UCSD-AML1 (cell line): ENCODE results near the gene AK2.
A peak's percentile ranks its signal among the peaks of the same experiment; 100 is the strongest.
"Not testable (repeated sequence)": the region's sequence is repeated elsewhere in the genome, so short reads cannot be mapped to it uniquely, and the experiment has no call there.

ENCODE experiments used
- DNase-seq: peaks from one replicate; lab custom pipeline; 2025; ENCODE audit not compliant: unreplicated experiment; lab: John Stamatoyannopoulos, UW

The AK2 gene

DNA sequence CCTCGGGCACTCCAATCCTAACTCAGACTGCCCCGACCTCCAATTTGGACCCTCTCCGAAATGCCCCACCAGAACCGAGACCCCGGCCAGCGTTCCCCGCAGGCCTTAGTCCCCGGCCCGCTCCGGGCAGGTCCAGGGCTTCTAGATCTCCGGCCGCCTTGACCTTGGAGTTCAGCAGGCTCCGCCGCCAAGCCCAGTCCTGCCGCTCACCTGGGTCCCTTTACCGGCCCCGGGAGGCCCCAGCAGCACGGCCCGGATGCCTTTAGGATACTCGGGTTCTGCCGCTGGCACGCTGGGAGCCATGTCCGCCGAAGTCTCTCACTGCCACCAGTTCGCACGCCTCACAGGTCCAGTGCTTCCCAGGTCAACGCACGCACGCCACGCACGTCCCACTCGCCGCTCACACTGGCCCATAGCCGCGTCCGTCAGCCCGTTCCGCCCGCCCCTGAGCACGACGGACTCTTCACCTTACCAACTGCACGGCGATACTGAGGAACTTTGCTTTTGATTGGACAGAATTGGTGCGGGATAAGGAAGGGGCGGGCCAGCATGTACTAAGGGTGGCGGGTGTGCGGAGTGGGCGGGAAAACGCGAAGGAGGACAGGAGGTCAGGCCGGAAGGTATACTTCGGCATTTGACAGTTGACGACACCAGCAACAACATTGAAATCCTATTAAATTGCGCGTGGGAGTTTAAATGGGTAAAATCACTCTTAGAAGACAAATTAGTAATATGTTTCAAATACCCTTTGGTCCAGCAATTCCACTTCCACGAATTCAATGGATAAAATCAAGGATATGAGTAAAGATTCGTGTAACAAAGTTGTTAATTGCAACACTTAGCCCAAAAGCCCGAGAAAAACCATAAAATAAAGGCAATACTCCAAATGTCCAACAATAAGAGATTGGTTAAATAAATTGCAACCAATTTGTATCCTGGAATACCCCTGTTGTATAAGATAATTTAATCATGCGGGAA is at the start of gene AK2:
Gene AK2 (minus strand): TSS at position 358 of the 978 bp plus-strand sequence. CDS start 55 bp downstream, at position 303.
- DNase-seq = peak; percentile 97

DNA sequence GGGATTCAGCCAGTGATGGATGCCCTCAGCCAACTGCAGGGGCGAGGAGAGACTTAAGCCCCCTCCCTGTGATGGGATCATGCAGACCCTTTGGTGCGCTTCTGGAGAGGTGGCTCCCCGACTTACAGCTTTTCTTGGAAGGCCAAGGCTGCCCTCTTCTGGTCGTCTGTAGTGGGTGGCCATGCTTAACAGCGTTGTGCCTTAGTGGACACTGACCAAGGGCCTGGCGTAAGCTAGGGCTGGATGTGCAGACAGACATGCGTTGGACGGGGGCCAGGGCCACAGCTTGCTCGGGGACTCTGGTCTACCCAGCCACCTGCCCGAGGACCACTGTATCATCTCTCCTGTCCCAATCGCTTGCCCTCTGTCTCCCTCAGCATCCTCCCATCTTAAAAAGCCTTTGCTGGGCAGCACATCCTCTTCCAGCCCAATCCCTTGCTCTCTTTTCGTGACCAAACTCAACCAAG is 49.7 kb upstream of the AK2 start:
- DNase-seq = peak; percentile 60

DNA sequence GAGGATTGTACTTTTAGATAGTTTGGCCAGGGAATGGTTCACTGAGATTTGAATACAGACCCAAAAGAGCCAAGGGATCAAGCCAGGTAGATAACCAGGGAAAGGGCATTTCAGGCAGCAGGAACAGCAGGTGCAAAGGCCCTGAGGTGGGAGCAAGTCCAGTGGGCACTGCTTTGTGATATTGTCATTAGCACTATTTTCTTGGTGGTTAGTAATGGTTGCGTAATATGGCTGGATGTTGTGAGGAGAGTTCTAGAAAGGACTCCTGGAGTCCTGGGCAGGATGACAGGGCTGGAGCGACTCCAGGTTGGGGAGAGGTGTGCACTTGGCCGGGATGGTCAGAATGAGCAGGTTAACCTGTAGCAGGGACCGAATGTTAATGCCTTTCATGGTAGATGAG is 48.6 kb upstream of the AK2 start:
- no peak for DNase-seq

DNA sequence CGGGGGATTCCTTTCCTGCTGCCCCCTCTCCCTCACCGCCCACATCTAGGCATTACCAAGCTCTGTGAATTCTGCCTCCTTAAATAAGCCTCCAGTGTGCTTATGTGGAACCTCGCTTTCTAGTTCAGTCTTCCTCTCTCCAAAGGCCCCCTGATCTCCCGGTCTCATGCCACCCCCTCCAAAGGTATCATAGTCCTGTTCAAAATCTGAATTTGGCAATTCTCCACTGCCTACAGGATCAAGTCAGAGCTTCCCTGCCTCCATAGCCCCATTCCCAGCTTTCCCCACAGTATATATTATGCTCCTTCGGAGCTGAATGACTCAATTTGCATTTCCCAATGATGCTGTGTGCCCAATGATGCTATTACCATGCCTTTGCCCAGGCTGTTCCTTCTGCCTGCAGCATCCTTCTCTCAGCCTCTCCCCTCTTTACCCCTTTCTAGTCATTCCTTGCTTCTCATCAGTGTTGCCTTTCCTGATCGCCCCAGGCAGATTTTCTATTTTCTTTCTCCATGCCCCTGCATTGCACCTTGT is 46.0 kb upstream of the AK2 start:
- DNase-seq = no peak

DNA sequence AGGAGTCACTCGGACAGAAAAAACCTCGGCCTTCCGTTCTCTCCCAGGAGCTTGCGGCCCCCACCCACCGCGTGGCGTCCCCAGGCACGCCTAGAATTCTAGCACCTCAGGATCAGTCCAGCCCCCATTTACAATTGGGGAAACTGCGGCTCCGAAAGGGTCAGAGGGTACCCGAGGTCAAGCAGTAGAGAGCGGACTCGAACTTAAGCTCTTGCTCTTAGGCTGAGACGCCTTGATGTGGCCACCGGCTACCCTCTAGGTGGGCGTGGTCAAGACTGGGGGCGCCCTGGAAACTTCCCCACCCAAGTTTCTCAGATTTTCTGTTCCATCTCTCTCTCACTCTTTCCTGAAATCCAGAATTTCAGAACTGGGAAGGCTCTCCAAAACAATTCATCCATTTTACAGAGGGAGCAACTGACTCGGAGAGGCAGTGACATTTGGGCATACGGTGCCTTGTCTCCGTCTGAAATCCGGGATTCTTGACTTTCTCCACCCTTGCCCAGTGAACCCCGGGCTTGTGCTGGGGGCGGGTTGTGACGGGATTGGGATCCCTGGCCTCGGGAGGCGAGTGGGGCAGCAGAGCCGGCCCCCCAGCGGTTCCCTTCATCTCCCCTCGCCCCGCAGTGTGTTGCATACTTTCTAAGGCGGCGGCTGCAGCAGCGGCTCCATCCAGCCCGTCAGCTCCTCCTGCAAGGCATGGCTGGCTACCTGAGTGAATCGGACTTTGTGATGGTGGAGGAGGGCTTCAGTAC is 45.0 kb upstream of the AK2 start:
- no peak for DNase-seq

DNA sequence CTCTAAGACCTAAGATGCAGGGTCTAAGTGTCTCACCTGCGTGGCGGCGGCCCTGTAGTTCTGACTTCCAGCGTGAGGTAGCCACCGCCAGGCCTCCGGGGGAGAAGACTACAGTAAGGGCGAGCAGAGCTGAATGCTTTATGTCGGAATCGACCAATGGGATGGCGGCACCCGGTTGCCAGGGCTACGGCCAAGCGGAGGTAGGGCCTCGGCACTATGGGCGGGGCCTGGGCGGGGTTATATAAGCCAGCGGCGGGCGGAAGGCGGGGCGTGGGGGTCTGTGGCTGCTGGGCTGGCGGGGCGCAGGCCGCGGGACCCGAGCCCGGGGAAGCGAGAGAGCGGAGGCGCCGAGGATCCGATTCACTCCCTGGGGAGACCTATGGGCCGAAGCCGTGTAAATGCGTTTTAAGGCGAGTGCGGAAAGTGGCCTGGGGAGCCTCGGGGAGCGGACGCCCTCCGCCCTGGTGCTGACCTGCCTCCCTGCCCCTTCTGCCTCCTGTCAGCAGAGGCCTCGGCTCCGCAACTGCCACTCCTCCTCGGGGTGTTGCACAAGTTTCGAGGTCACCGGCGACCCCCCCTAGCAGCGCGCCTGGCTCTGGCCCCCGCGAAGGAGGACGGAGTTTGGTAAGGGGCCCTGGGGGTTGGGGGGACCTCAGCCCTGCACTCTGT is 44.3 kb upstream of the AK2 start, which contains the start of gene AZIN2:
Gene AZIN2 (plus strand): TSS at position 269 of the 669 bp plus-strand sequence. CDS start 1,097 bp downstream, outside the sequence.
- DNase-seq = peak; percentile 90

DNA sequence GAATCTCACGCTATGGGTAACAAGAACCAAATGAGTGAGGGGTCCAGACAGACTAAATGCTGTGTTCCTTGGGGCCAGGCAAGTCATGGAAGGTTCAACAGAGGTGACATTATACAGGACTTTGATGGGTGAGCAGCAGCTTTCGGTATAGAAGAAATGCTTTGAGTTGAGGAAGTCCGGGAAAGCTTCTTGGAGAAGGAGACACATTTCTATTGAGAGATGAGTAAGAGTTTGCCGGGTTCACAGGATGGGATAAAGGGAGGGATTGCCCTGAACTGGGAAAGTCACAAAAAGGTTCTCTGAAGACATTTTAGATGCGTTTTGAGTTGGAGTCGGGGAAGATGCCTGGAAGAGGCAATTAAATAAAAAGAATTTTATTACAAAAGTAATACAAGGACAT is 43.7 kb upstream of the AK2 start:
- no peak for DNase-seq

DNA sequence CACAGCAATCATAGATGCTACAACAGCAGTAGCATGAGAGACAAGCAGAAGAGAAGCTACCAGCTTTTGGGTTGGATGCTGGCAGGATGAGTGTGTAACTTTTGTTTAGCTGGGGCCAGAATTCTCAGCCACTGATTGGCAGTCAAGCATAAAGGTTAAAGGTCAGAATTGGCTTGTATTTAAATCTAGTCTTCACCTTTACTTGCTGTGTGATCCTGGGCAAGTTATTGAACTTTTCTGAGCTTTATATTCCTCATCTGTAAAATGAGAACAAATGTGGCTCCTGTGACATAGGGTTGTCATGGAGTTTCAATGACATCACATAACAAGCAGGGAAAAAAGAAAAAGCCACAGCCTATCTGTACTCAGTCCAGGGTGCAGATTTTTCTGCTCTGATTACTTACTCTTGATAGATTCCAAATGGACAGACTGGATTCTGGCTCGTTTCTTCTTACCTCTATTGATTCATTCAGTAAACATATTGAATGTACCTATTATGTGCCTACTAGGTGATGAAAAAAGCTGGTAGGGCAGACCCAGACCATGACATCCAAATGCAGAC is 41.4 kb upstream of the AK2 start:
- no peak for DNase-seq

DNA sequence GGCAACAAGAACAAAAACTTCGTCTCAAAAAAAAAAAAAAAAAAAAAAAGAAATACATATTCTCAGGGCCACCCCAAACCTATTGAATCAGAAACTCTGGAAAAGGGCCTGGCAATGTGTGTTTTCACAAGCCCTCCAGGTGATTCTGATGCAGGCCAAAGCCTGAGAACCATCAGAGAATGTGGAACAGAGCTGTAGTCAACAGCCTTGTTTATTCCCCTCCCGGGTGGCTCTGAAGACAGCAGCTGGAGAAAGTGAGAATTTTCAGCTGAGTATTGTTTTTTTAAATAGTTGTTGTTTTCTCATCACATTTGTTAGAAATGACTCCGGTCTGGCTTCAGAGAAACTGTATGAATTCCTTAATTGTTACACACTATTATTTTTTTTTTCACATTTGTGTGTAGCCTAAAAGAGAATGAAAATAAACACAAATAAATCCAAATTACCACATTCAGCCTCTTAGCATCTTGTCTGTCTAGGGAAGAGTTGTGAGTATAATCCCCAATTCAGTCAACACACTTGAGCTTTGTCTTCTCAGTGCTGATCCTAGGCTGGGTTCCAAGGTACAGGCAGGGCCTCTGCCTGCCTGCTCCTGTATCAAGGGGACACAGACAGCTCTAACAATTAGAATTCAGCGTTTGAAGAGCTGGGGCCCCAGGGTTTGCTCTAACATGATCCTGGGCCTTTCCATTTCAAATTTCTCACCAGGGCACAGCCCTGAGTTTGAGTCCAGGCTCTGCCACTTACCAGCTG is 37.7 kb upstream of the AK2 start:
- DNase-seq = no peak

DNA sequence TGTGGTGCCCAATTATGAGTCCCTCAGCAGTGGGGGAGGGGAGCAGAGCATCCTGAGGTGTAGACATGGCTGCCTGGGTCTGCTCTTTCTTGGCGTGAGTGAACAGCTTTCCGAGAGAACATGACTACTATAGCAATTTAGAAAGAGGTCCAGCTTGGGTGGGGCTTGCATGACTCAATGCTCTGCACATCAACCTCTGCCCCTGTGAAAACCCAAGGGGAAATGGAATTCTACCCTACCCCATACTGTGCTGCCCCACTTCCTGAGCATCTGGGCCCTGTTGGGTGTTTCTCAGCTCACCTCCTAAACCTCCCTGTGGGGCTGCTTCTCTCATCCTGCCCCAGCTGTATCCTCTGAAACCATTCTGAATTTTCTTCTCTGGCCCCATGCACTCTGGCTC is 36.0 kb upstream of the AK2 start:
- DNase-seq = no peak

DNA sequence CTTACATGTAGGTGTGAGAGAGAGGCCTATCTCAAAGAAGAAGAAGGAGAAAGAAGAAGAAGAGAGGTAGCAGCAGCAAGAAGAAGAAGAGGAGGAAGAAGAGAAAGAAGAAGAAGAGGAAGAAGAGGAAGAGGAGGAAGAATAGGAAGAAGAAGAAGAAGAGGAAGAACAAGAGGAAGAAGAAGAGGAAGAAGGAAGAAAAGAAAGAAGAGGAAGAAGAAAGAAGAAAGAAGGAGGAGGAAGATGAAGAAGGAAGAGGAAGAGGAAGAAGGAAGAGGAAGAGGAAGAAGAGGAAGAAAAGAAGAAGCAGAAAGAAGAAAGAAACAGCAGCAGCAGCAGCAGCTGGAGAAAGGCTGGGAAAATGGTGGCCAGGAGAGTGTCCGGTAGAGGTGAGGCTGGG is 33.9 kb upstream of the AK2 start:
- DNase-seq = no peak

DNA sequence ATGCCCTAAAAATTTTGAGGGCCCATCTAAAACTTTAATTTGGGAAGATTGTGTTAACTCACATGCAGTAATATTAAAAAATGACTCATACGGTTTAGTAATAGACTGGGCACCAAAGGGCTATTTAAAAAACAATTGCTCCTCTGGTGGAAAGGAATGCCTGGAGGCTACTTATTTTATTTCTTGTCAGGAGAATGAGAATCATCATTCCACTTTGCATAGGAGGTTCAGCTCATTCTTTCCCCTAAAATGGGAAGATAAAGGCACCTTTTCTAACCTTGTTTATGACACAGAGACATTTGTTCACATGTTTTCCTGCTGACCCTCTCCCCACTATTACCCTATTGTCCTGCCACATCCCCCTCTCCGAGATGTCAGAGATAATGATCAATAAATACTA is 31.4 kb upstream of the AK2 start:
- DNase-seq = not testable (repeated sequence)

DNA sequence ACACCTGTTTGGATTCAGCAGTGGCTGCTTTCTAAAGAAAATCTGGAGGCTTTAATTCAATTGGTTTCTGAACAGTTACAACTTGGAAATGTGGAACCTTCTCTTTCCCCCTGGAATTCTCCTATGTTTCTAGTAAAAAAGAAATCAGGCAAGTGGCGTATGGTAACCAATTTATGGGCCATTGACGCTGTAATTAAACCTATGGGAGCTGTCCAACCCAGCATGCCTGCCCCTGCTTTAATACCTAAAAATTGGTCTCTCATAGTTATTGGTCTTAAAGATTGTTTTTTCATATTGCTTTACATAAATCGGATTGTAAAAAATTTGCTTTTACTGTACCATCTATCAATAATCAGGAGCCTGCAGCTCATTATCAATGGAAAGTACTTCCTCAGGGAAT is 29.8 kb upstream of the AK2 start:
- DNase-seq = not testable (repeated sequence)

DNA sequence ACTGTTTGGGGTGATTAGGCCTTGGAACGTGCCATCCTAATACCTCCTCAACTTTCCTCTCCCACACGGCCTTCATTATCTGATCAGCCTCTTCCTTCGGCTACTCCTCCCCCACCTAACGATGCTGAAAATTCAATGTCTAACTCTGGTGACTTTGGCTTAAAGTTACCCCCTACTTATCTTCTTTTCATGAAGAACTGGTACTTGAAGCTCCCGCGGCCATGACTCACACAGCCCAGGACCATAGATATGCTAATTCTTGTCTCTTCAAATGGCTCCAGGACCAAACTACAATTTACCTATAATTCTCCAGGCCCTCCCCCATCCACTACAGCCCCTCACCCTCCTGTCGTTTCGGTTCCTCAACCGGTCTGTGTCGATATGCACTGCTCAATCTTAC is 28.6 kb upstream of the AK2 start:
- no peak for DNase-seq

DNA sequence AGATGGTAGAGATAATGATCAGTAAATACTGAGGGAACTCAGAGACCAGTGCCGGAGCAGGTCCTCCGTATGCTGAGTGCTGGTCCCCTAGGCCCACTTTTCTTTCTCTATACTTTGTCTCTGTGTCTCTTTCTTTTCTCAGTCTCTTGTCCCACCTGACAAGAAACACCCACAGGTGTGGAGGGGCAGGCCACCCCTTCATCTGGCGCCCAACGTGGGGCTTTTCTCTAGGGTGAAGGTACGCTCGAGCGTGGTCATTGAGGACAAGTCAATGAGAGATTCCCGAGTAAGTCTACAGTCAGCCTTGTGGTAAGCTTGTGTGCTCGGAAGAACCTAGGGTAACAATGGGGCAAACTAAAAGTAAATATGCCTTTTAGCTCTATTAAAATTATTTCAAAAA is 27.6 kb upstream of the AK2 start:
- DNase-seq = not testable (repeated sequence)

DNA sequence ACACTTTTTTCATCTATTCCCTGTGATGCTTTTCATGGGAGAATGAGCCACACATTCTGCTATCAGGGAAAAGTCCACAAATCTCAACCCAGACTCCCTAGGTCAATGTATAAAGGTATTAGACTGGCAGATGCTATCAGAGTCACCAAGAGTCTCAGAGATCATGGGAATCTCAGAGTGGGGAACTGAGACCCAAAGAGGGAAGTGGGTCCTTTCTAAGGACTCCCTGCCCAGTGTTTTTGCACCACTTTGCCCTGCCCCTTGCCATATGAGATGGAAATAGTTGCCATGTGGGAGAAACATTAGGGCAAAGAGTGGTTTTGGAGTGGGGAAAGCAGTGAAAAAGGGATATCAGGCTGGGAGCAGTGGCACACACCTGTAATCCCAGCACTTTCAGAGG is 25.2 kb upstream of the AK2 start:
- no peak for DNase-seq

DNA sequence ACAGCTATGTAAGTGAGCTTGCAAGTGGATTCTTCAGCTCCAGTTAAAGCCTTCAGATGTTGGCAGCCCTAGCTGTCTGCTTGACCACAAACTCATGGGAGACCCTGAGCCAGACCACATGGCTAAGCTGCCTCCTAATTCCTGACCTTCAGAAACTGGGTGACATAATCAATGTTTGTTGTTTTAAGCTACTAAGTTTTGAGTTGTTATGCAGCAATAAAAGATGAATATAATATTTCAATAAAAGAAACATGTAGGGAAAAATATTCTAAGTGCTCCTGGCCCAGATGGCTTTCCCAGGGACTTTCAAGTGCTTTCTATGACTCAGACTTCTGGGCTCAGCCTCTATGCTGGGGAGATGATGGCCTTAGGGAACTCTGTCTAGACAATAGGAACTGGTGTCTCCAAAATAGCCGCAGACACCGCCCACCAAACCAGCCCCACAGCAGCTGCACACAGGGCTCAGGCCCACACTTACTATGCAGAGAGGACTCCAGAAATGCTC is 23.9 kb upstream of the AK2 start:
- DNase-seq = no peak

DNA sequence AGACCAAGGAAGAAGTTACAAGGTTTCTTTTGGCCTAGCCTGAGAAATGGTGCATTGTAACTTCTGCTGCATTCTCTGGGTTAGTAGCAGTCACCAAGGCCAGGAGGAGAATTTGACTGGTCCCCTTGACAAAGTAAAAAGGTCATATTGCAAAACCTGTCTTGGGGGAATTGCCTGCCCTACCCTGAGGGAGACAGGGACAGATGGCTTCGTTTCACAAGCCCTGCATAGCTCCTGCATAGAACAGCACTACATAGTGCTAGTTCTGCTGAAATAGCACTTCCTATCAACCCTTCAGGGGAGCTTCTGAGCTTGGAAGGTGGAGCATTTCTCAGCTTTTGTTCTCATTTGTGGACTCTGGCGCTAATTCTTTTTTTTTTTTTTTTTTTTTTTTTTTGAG is 20.4 kb upstream of the AK2 start:
- no peak for DNase-seq

DNA sequence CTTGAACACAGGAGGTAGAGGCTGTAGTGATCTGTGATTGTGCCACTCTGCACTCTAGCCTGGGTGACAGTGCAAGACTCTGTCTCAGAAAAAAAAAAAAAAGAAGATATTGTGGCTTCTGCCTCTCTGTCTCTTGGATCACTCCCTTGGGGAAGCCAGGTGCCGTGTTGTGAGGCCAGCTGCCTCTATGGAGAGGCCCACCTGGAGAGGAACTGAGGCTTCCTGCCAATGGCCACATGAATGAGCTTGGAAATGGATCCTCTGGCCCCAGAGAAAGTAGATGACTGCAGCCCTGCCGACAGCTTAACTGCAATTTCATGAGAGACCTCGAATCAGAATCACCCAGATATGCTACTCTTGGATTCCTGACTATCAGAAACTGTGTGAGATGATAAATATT is 19.7 kb upstream of the AK2 start:
- no peak for DNase-seq
